Measurements from ENCODE around the gene SFXN5.
A peak's percentile ranks its signal among the peaks of the same experiment; 100 is the strongest.

Gene SFXN5

GRCh38 chr2:73053316-73054114 lies 18.0 kb downstream of the SFXN5 start:
- DNase-seq (no peak), ATAC-seq (no peak)
- H3K4me3 Mint-ChIP-seq: no peak overlapping the region
- peaks cover 0 to 4% of the 10 kb centered on the region in 2 donors for H3K9me3 Mint-ChIP-seq
- H3K4me1 Mint-ChIP-seq: no peaks in the 10 kb centered on the region
- H3K27me3 Mint-ChIP-seq: no peaks in the 10 kb centered on the region
- no peak overlapping the region for H3K27ac Mint-ChIP-seq

- H3K27me3 Mint-ChIP-seq: no peaks in the 10 kb centered on the region
- no peak overlapping the region for H3K27ac Mint-ChIP-seq
- H3K4me3 Mint-ChIP-seq: no peak overlapping the region
- peaks cover 6% of the 10 kb centered on the region for H3K4me1 Mint-ChIP-seq
- DNase-seq (no peak), ATAC-seq (no peak)
- H3K9me3 Mint-ChIP-seq: no peaks in the 10 kb centered on the region
These were observed 21.4 kb downstream of the SFXN5 start for GRCh38 chr2:73050121-73050545.

GRCh38 chr2:73043929-73044832 lies 27.3 kb downstream of the SFXN5 start:
- no peaks in the 10 kb centered on the region for H3K9me3 Mint-ChIP-seq
- peaks cover 20% of the 10 kb centered on the region for H3K4me1 Mint-ChIP-seq
- no peaks in the 10 kb centered on the region for H3K27me3 Mint-ChIP-seq
- peak overlapping the region in 1 of 2 donors; percentile 11 for H3K4me3 Mint-ChIP-seq
- DNase-seq (peak in 1 of 2 donors; percentile 16), ATAC-seq (peak; percentile 70)
- H3K27ac Mint-ChIP-seq: peak overlapping the region; percentile 47 to 77

- DNase-seq (no peak), ATAC-seq (no peak)
- no peaks in the 10 kb centered on the region for H3K9me3 Mint-ChIP-seq
- H3K4me1 Mint-ChIP-seq: peaks cover 20% of the 10 kb centered on the region
- H3K27me3 Mint-ChIP-seq: no peaks in the 10 kb centered on the region
- no peak overlapping the region for H3K4me3 Mint-ChIP-seq
- peak overlapping the region in 1 of 2 donors; percentile 84 for H3K27ac Mint-ChIP-seq
These were observed 28.2 kb downstream of the SFXN5 start for GRCh38 chr2:73043276-73043675.

GRCh38 chr2:73037947-73038585 lies 33.4 kb downstream of the SFXN5 start:
- no peak for DNase-seq
- H3K9me3 Mint-ChIP-seq: no peaks in the 10 kb centered on the region
- H3K27ac Mint-ChIP-seq: no peak overlapping the region
- ATAC-seq: no peak
- H3K4me1 Mint-ChIP-seq: no peaks in the 10 kb centered on the region
- no peaks in the 10 kb centered on the region for H3K27me3 Mint-ChIP-seq
- H3K4me3 Mint-ChIP-seq: no peak overlapping the region

GRCh38 chr2:73036766-73037165 lies 34.7 kb downstream of the SFXN5 start:
- no peak for DNase-seq
- H3K9me3 Mint-ChIP-seq: no peaks in the 10 kb centered on the region
- H3K4me3 Mint-ChIP-seq: no peak overlapping the region
- ATAC-seq: no peak
- H3K27me3 Mint-ChIP-seq: no peaks in the 10 kb centered on the region
- H3K4me1 Mint-ChIP-seq: no peaks in the 10 kb centered on the region
- H3K27ac Mint-ChIP-seq: peak overlapping the region in 1 of 2 donors; percentile 92

GRCh38 chr2:73035899-73036711 lies 35.4 kb downstream of the SFXN5 start:
- Mint-ChIP-seq H3K4me1 (no peaks in the 10 kb centered on the region), H3K27ac (peak overlapping the region in 1 of 2 donors; percentile 37), H3K27me3 (no peaks in the 10 kb centered on the region), H3K9me3 (no peaks in the 10 kb centered on the region), H3K4me3 (no peak overlapping the region)
- no peak for DNase-seq
- no peak for ATAC-seq

GRCh38 chr2:73034661-73035375 lies 36.7 kb downstream of the SFXN5 start:
- no peaks in the 10 kb centered on the region for H3K9me3 Mint-ChIP-seq
- H3K27ac Mint-ChIP-seq: no peak overlapping the region
- no peaks in the 10 kb centered on the region for H3K27me3 Mint-ChIP-seq
- ATAC-seq (no peak), DNase-seq (no peak)
- no peaks in the 10 kb centered on the region for H3K4me1 Mint-ChIP-seq
- H3K4me3 Mint-ChIP-seq: no peak overlapping the region

- ATAC-seq (no peak), DNase-seq (no peak)
- Mint-ChIP-seq H3K27me3 (no peaks in the 10 kb centered on the region), H3K4me1 (no peaks in the 10 kb centered on the region), H3K4me3 (no peak overlapping the region), H3K27ac (no peak overlapping the region), H3K9me3 (no peaks in the 10 kb centered on the region)
These were observed 37.6 kb downstream of the SFXN5 start for GRCh38 chr2:73033766-73034381.

- H3K9me3 Mint-ChIP-seq: no peaks in the 10 kb centered on the region
- DNase-seq (no peak), ATAC-seq (no peak)
- no peaks in the 10 kb centered on the region for H3K27me3 Mint-ChIP-seq
- no peak overlapping the region for H3K4me3 Mint-ChIP-seq
- H3K27ac Mint-ChIP-seq: no peak overlapping the region
- H3K4me1 Mint-ChIP-seq: no peaks in the 10 kb centered on the region
These were observed 38.3 kb downstream of the SFXN5 start for GRCh38 chr2:73033142-73033765.

- DNase-seq (no peak), ATAC-seq (no peak)
- no peak overlapping the region for H3K4me3 Mint-ChIP-seq
- H3K9me3 Mint-ChIP-seq: no peaks in the 10 kb centered on the region
- H3K4me1 Mint-ChIP-seq: no peaks in the 10 kb centered on the region
- no peak overlapping the region for H3K27ac Mint-ChIP-seq
- H3K27me3 Mint-ChIP-seq: no peaks in the 10 kb centered on the region
These were observed 38.8 kb downstream of the SFXN5 start for GRCh38 chr2:73032702-73033097.

GRCh38 chr2:73031725-73032701 lies 39.5 kb downstream of the SFXN5 start:
- no peak overlapping the region for H3K4me3 Mint-ChIP-seq
- no peaks in the 10 kb centered on the region for H3K27me3 Mint-ChIP-seq
- DNase-seq (no peak), ATAC-seq (no peak)
- no peaks in the 10 kb centered on the region for H3K4me1 Mint-ChIP-seq
- H3K27ac Mint-ChIP-seq: no peak overlapping the region
- H3K9me3 Mint-ChIP-seq: no peaks in the 10 kb centered on the region

GRCh38 chr2:73031095-73031678 lies 40.3 kb downstream of the SFXN5 start:
- Mint-ChIP-seq H3K4me1 (no peaks in the 10 kb centered on the region), H3K9me3 (no peaks in the 10 kb centered on the region), H3K27ac (no peak overlapping the region), H3K4me3 (no peak overlapping the region), H3K27me3 (no peaks in the 10 kb centered on the region)
- no peak for ATAC-seq
- no peak for DNase-seq

Data from stimulated activated naive CD8-positive, alpha-beta T cell treated with anti-CD3 and anti-CD28 coated beads, Interleukin-15, amount 100 ng/mL, for 72 hours (primary cell).